Left forelimb (tissue), 1 donor: ENCODE data around the gene SPINT3.

Experiments used
- DNase-seq: peaks from one replicate; pipeline ENCODE4 v3.0.0-alpha.2; 2018; ENCODE audit warnings: low spot score

Gene SPINT3

DNA sequence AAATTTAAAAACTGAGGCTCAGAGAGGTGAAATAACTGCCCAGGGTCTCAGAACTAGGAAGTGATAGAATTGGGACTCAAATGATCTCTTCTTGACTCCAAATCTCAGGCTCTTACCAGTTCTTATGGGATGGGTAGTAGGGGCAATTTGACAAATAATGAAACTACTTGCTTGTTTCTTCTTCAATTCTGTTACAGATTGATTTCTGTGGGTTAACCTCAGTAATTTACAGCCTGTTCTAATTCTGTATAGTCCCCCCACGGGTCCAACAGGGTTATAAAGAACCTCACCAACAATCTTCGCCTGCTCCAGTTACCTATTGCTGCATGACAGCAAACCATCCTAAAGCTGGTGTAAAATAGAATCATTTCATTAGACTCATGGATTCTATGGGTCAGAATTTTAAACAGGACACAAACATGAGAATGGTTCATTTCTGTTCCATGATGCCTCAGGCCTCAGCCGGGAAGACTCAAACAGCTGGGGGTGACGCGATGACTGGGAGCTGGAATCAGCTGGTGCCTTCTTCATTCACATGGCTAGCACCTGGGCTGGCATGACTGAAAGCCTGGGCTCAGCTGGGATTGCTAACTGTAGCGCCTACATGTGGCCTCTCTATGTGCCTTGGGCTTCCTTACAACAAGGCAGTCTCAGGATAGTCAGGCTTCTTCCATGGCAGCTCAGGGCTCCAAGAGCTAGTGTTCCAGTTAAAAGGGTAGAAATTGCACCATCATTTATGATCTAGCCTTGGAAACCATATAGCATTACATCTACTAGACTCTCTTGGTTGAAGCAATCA, 52.5 kb downstream of the SPINT3 start:
- no peak for DNase-seq
